Measurements from ENCODE around the gene MRPL2. TPM values are rescaled to one million over a fixed set of nuclear protein-coding genes. Genes with fewer than 3 reads are reported as not detected.

The MRPL2 gene
- total RNA-seq, 3 donors from 2014 or later, result 17.9 to 32.1 (median 29.1) TPM

DNA sequence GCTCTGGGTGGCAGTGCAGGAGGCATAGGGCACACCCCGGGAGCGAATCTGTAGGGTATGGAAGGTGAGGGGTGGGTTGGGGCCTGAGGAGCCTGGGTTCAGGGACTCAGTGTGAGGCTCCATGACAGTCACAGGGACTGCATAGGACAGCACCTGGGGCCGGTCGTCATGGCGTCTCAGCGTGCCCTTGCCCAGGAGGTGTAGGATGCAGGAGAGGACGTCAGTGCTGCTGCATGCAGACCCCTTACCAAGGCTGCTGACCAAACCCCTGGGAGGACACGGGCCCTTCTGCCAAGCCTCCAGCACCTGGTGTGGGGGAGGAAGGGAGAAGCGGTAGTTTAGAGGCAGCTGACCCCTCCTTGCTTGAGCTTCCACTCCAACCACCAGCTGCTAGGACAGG lies 21.5 kb downstream of the MRPL2 start:
- intact Hi-C loops (cut with DNase I; ENCODE audit: low total_unique reads), result no loop called here
- peaks cover 11% of the 10 kb centered on the region for H3K36me3 ChIP-seq
- H3K4me1 ChIP-seq, result no peaks in the 10 kb centered on the region
- TF ChIP-seq CTCF (IDR thresholded peaks at IDR 0.05) (no peak), POLR2AphosphoS5 (IDR thresholded peaks at IDR 0.05) (no peak), POLR2A (IDR thresholded peaks at IDR 0.05) (no peak)
- DNase-seq (ENCODE audit: low spot score in 2 of 2), result no peak
- H3K4me3 ChIP-seq, result no peak overlapping the region
- H3K9me3 ChIP-seq, result no peaks in the 10 kb centered on the region
- H3K27me3 ChIP-seq, result no peaks in the 10 kb centered on the region
- no peak overlapping the region for H3K27ac ChIP-seq

DNA sequence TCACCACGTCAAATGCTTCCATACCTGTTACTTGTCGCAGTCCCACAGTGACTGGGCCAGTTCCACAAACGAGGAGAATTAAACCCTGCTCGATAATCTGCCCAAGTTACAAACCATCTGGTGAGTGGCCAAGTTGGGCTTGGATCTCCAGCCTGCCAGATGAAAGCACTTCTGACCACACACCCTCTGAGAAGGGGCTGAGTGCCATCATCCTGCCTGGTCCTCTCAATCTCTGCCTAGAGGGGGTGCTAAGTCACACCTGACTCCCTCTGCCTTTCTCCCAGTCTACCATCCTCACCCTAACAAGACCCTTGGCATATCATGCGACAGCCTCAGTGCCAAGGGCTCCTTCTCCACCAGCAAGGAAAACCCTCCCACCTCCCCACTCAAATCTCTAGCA lies 22.0 kb downstream of the MRPL2 start:
- Histone ChIP-seq H3K27me3 (no peaks in the 10 kb centered on the region), H3K36me3 (peaks cover 11% of the 10 kb centered on the region), H3K4me3 (no peak overlapping the region), H3K4me1 (no peaks in the 10 kb centered on the region), H3K9me3 (no peaks in the 10 kb centered on the region), H3K27ac (no peak overlapping the region)
- intact Hi-C loops (cut with DNase I; ENCODE audit: low total_unique reads), result no loop called here
- TF ChIP-seq POLR2A (IDR thresholded peaks at IDR 0.05) (no peak), CTCF (IDR thresholded peaks at IDR 0.05) (no peak), POLR2AphosphoS5 (IDR thresholded peaks at IDR 0.05) (no peak)
- no peak for DNase-seq (ENCODE audit: low spot score in 2 of 2)

DNA sequence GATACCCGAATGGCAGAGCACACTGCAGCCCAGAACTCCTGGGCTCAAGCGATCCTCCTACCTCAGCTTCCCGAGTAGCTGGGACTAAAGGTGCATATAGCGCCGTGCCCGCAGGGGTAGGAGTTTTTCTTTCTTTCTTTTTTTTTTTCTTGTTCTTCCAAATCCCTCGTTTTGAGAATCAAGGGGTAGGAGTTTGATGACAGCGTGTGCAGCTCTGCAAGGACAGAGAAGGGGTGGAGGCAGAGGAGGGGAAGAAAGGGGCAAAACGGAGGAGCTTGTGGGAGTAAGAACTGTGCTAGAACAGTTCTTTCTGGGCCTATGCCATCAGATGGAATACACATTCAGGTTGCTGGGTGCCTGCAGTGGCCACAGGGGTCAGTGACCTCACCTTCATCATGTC lies 22.5 kb downstream of the MRPL2 start:
- H3K36me3 ChIP-seq, result peaks cover 11% of the 10 kb centered on the region
- no peaks in the 10 kb centered on the region for H3K4me1 ChIP-seq
- H3K9me3 ChIP-seq, result no peaks in the 10 kb centered on the region
- DNase-seq (ENCODE audit: low spot score in 2 of 2), result no peak
- no peak overlapping the region for H3K4me3 ChIP-seq
- intact Hi-C loops (cut with DNase I; ENCODE audit: low total_unique reads), result no loop called here
- no peaks in the 10 kb centered on the region for H3K27me3 ChIP-seq
- no peak overlapping the region for H3K27ac ChIP-seq
- TF ChIP-seq POLR2A (IDR thresholded peaks at IDR 0.05) (no peak), POLR2AphosphoS5 (IDR thresholded peaks at IDR 0.05) (no peak), CTCF (IDR thresholded peaks at IDR 0.05) (no peak)

DNA sequence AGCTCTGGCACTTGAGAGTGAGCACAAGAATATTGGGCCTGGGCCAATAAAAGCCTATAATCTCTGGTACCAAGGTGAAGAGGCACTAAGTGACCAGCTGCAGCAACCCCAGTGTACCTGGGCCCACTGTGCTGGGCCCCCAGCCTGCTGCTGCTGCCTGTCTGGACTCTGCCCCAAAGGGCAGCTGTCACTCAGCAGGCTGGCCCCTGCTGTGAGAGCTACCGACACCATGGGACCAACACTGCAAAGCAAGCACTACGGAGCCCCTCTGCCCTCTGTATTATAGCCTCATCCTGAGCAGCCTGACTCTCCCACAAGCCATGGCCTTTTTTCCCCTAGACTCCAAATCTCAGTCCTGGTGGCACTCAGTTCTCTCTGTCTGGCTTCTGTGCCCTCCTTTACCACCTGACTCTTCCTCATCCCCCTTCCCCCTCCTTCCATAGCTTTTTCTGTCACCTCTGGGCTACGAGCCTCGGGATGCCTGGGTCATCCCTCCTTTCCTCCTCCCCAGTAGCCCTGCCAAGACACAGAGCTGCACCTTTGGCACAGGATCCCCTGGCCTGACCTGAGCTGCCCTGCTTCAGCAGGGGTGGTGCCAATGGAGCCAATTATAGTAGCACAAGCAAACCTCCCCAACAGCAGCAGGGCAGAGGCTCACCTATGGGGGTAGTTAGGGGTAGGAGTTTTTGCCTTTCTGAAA lies 23.6 kb downstream of the MRPL2 start:
- Histone ChIP-seq H3K27me3 (no peaks in the 10 kb centered on the region), H3K4me3 (no peak overlapping the region), H3K36me3 (peaks cover 11% of the 10 kb centered on the region), H3K4me1 (no peaks in the 10 kb centered on the region), H3K9me3 (no peaks in the 10 kb centered on the region), H3K27ac (no peak overlapping the region)
- no peak for DNase-seq (ENCODE audit: low spot score in 2 of 2)
- intact Hi-C loops (cut with DNase I; ENCODE audit: low total_unique reads), result no loop called here
- TF ChIP-seq POLR2AphosphoS5 (IDR thresholded peaks at IDR 0.05), result no peak
- no peak for TF ChIP-seq POLR2A (IDR thresholded peaks at IDR 0.05)
- TF ChIP-seq CTCF (IDR thresholded peaks at IDR 0.05), result no peak

DNA sequence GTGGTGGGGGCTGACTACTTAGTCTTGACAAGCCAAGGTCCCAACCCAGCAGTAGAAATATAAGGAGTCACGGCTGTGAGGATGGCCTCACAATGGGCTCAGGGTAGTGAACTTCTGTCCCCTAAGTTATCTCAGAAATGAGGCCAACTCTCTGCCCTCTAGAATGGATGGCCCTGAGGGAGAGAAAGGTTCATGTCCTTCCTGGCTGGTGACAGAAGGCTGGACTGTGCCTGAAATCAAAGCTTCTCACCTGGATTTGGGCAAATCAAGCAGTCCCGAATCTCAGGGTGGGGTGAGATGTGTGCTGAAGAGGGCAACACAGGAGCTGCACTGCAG lies 25.1 kb downstream of the MRPL2 start:
- H3K4me1 ChIP-seq, result no peaks in the 10 kb centered on the region
- H3K27me3 ChIP-seq, result no peaks in the 10 kb centered on the region
- TF ChIP-seq POLR2AphosphoS5 (IDR thresholded peaks at IDR 0.05) (no peak), CTCF (IDR thresholded peaks at IDR 0.05) (no peak), POLR2A (IDR thresholded peaks at IDR 0.05) (no peak)
- H3K4me3 ChIP-seq, result no peak overlapping the region
- H3K36me3 ChIP-seq, result peaks cover 11% of the 10 kb centered on the region
- H3K9me3 ChIP-seq, result no peaks in the 10 kb centered on the region
- no peak for DNase-seq (ENCODE audit: low spot score in 2 of 2)
- H3K27ac ChIP-seq, result no peak overlapping the region
- intact Hi-C loops (cut with DNase I; ENCODE audit: low total_unique reads), result no loop called here

All from breast epithelium (tissue), 4 donors.